T-helper 1 cell treated with Interleukin-12 subunit alpha and Interleukin-12 subunit beta and Interleukin-4 antibody, amounts not matched to agents 30 ng/mL and 1 ng/mL, for 36 hours (primary cell): Measurements from ENCODE around the gene UBE2F. TPM values are rescaled to one million over a fixed set of nuclear protein-coding genes. Genes with fewer than 3 reads are reported as not detected.

Experiments used
- intact Hi-C: fragments of 100-400 bp; cut with micrococcal nuclease; formaldehyde crosslinking; loops from one replicate; pipeline ENCODE4 v1.15.1; 2024
- total RNA-seq: library from RNA; stranded (reverse); gene quantifications from 2 replicates; pipeline ENCODE4 v1.2.3, GENCODE V29; 2022

UBE2F gene
- total RNA-seq, 1 donor from 2014 or later: 79.1 TPM

DNA sequence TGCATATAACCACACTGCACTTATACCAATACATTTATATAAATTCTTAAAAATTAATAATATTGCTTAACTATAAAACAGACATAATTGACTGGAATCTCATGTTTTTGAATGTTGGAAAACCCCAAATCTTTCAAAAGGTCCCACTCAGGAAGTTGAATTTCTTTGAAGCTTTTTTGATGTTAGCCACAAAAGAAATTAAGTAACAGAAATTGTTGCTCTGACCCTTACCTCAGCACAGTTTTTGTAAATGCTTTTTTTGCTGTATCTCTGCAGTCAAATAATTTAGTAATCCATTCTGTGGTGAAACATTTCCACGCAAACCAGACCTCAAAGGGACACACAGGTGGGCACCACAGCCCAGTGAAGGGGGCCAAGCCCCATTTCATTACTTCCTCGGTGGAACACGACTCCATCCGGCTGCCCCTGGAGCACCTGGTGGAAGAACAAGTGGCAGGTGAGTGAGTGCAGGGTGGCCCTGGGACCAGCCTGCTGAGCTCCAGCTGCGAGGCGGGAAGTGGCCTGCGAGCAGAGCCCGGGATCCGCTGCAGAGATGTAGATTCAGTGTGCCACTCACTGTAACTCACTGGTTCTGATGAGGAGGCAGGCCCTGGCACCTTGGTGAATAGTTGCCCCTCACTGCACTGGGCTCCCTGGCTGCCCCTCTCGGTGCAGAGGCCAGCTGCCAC is 102.4 kb downstream of the UBE2F start:
- intact Hi-C loops: no loop called here

DNA sequence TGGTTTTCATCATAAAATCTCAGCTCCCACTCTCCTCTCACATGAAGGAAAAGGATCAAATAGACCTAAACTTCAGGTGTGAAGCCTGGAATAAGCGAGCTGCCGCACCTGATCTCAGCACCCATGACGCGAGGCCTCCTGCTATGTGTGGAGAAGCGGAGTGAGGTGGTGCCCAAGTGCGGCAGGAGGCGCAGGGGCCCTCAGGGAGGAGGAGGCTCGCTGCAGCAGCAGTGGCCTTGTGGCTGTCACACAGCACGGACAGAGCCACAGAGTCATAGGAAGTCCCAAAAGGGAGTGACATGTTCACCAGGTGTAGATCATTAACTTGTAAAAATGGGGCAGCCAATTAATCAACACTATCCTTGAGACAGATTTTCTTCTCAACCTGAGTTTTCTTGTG is 103.1 kb downstream of the UBE2F start:
- intact Hi-C loops: no loop called here

DNA sequence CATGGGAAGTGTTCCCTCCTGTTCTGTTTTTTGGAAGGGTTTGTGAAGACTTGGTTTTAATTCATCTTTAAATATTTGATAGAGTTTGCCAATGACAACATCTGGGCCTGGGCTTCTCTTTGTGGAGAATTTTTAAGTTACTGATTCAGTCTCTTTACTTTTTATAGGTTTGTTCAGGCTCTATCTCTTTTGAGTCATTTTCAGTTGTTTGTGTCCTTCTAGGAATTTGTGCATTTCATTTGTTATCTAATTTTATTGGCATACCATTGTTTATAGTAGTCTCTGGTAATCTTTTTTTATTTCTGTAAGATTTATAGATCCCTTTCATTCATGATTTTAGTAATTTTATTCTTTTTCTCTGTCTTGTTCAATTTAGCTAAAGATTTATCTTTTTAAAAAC is 108.6 kb downstream of the UBE2F start:
- intact Hi-C loops: no loop called here

DNA sequence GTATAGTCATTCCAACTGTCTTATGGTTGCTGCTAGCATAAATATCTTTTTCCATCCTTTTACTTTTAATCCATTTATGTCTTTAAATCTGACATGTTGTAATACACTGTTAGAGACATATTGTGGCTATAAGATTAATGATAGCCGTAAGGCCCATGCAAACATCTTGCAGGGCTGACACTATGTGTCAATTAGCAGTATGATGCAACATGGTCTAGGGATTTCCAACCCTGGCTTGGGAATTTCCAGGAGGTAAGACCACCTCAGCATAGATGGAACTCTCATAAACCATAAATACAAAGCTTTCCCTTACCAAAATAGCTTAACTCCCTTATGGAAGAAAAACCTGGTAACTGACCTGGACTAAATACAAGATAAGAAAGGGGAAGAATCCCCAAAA is 110.5 kb downstream of the UBE2F start:
- intact Hi-C loops: no loop called here

- intact Hi-C loops: no loop called here
Measured at GRCh38 chr2:238079874-238080327, 113.1 kb downstream of the UBE2F start.

DNA sequence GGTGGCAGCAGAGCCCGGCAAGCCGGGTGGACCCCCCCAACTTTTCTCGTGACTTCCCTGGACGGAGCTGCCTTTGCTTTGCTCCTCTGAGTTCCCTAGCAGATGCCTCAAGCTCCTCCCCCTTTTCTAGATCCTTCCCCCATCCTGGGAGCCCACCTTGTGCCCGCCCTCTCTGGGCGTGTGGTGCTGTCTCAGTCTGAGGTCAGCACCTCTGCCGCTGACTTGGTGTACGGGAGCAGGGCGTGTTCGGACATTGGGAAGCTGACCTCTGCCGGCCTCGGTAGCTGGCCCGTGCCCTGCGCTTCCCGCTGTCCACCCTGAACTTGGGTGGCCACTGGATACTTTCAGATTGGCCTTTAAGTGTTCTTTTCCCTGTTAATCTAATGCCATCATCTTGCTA is 113.7 kb downstream of the UBE2F start:
- intact Hi-C loops: no loop called here

DNA sequence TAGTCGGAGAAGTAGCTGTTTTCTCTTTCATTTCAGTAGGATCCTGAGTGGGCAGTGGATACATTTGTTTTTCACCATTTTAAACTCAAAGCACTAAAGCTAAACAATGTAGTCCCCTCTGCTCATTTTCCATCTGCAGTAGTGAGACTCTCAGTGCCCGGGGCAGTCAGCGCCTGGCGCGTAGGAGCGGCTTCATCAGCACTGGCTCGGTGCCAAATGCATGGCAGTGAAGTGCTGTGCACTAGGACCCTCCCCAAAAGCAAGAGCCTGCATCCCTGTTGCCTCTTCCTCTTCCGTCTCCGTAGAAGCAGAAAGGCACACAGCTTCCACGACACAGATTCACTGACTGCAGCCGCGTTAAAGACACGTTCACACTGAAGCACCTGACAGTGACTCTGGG is 114.3 kb downstream of the UBE2F start:
- intact Hi-C loops: no loop called here

DNA sequence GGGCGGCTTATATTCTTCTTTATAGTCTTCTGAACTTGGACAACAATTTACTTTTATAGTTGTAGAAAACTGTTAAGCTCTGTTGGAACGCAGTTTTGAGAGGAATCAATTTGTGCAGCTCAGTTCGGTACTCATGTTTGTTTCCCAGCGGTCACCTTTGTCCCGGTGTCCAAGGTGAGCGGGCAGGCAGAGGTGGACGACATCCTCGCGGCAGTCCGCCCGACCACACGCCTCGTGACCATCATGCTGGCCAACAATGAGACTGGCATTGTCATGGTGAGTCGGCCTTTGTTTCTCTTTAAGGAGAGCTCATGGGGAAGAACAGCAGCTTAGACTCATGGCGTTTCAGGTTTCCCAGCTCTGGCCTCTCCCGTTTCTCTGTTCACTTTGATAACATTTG is 114.7 kb downstream of the UBE2F start:
- intact Hi-C loops: no loop called here

GRCh38 chr2:238082151-238082550 is 115.3 kb downstream of the UBE2F start:
- intact Hi-C loops: no loop called here

- intact Hi-C loops: no loop called here
Measured at GRCh38 chr2:238082827-238083226, 116.0 kb downstream of the UBE2F start.

DNA sequence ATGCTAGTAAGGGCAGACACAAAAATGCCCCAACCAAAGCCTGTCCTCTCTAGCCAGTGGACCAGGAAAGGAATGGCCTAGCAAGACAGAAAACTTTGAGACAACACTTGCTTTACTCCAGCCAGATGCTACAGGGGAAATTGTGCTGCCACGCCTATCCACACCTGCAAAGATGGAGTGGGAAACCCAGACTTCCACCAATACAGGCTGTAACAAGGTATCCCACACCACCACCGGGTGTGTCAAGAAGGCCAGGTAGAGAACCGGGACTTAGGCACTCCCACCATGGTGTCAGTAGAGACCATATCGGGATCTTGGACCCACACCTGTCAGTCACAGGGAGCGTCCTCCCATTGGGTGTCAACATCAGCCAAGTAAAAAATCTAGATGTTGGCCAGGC is 117.1 kb downstream of the UBE2F start:
- intact Hi-C loops: no loop called here

DNA sequence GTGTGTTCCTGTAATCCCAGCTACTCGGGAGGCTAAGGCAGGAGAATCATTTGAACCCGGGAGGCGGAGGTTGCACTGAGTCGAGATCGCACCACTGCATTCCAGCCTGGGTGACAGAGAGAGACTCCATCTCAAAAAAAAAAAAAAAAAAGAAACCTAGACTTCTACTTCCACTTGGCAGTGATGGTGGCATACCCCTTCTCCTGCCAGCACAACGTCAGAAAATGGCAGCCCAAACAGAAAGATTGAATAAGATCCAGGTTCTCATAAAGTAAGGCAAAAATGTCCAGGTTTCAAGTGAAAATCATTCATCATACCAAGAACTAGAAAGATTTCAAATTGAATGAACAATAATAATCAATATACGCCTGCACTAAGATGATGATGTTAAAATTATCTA is 117.9 kb downstream of the UBE2F start:
- intact Hi-C loops: no loop called here

DNA sequence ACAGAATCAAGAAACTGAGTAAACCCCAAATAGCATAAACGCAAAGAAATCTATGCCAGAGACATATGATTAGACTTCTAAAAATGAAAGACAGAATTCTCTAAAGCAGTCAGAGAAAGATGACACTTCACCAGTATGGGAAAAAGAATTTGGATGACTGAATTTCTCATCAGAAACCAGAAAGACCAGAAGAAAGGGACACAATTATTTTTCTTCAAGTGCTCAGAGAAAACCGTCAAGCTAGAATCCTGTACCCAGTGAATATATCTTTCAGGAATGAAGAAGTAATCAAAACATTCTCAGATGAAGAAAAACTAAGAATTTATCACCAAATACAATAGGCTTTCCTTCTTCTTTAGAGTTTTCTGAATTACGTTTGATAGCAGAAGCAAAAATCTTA is 119.1 kb downstream of the UBE2F start:
- intact Hi-C loops: no loop called here

DNA sequence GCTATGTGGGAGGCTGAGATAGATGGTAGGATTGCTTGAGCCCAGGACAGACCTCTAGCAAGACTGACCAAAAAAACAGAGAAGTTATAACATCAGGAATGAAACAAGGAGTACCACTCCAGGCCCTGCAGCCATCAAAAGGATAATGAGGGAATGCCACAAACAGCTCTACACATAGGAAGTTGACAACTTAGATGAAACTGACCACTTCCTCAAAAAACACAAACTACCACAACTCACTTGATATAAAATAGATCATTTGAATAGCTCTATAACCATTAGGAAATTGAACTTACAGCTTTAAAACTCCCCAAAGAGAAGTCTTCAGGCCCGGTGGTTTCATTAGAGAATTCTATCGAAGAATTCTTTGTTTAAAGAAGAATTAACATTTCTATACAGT is 120.4 kb downstream of the UBE2F start:
- intact Hi-C loops: no loop called here

DNA sequence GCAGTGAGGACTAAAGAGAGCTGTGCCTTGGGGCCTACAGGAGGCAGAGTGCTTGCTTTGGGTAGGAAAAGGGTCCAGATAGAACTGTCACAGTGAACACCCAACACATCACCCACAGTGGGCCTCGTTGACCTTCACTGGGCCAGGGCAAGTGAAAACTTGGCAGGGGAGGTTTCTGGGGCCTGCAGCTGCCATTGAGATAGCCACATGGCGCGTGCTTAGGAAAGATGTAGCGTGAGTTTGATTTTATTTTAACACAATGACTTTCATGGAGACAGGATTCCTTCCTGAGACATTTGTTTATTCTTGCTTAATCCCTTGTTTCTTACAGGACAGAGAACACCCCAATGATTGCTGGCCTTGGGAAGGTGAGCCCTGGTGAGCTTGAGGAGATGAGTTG is 124.1 kb downstream of the UBE2F start:
- intact Hi-C loops: no loop called here

DNA sequence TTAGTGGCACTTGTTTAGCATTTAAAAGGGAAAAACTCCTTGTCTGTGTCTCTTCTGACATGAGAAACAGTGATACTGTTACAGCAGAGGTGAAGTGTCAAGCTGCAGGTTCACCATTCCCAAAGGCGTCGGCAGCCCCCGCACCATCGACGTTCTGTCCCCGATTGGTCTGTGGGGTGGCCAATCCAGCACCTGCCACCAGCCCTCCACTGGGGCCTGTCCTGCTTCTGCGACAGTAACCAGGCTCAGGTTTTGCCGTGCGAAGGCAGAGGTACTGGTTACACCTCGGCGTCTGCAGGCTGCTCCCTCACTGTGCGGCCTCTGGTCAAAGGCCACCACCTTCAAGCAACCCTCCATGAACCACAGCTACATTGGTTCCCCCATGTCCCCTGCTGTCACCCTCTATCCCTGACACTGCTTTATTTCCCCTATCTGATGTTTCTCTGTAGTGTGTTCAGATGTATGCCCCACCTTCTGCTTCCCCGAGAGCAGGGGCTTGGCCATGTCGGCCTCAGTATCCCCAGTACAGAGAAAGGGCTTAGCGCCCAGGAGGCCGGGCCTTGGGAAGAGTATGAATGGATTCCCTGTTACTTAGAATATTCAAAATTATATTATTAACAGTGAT is 124.7 kb downstream of the UBE2F start:
- intact Hi-C loops: no loop called here

Other genes starting within 250 kb of the UBE2F start
- 0.63 and 1.1 TPM in 2 replicates for gene RBM44, start 168.2 kb upstream of the UBE2F start, total RNA-seq
- gene RAMP1, start 107.4 kb upstream of the UBE2F start, total RNA-seq: 11.8 and 15.0 TPM in 2 replicates
- 55.5 and 56.9 TPM in 2 replicates for gene SCLY, start 94.0 kb downstream of the UBE2F start, total RNA-seq
- gene ESPNL, start 133.3 kb downstream of the UBE2F start, total RNA-seq: 0.15 and 0.17 TPM in 2 replicates
- not detected in 2 replicates for gene KLHL30, start 171.7 kb downstream of the UBE2F start, total RNA-seq
- not detected in 2 replicates for gene ERFE, start 192.0 kb downstream of the UBE2F start, total RNA-seq
- 70.2 and 74.8 TPM in 2 replicates for gene ILKAP, start 236.7 kb downstream of the UBE2F start, total RNA-seq